Activated naive CD4-positive, alpha-beta T cell treated with anti-CD3 and anti-CD28 coated beads for 36 hours (primary cell): ENCODE results near the gene ZIC5. TPM values are rescaled to one million over a fixed set of nuclear protein-coding genes. Genes with fewer than 3 reads are reported as not detected.

Experiments used
- CTCF ChIA-PET: fragments of 350-600 bp; sonication (Branson Sonifier 250); formaldehyde crosslinking; loops from one replicate; lab custom pipeline; 2021; ENCODE audit warnings: antibody characterized with exemption; lab: Charles Lee
- DNase-seq: peaks from one replicate; pipeline ENCODE4 v3.0.0-alpha.2; 2020
- H3K27ac Mint-ChIP-seq: one replicate; pipeline ENCODE4 v1.8.0; 2021; ENCODE audit warnings: mild to moderate bottlenecking, mixed read lengths
- H3K27me3 Mint-ChIP-seq: one replicate; pipeline ENCODE4 v1.8.0; 2021; ENCODE audit warnings: low read depth, mixed read lengths
- H3K36me3 Mint-ChIP-seq: one replicate; pipeline ENCODE4 v1.8.0; 2021; ENCODE audit warnings: low read depth, mixed read lengths
- H3K4me1 Mint-ChIP-seq: one replicate; pipeline ENCODE4 v1.8.0; 2021; ENCODE audit warnings: low read depth, mixed read lengths
- H3K4me3 Mint-ChIP-seq: one replicate; pipeline ENCODE4 v1.8.0; 2021; ENCODE audit warnings: mild to moderate bottlenecking, moderate library complexity, mixed read lengths
- H3K9me3 Mint-ChIP-seq: one replicate; pipeline ENCODE4 v1.8.0; 2021; ENCODE audit warnings: mixed read lengths
- intact Hi-C: fragments of 100-400 bp; cut with micrococcal nuclease; formaldehyde crosslinking; loops from one replicate; pipeline ENCODE4 v1.15.1; 2023
- total RNA-seq, 2 experiments: library from RNA; stranded (reverse); gene quantifications; one replicate each; pipeline ENCODE4 v1.2.3, GENCODE V29; 2021

The ZIC5 gene
- total RNA-seq, 2 experiments from 2014 or later, result not detected

DNA sequence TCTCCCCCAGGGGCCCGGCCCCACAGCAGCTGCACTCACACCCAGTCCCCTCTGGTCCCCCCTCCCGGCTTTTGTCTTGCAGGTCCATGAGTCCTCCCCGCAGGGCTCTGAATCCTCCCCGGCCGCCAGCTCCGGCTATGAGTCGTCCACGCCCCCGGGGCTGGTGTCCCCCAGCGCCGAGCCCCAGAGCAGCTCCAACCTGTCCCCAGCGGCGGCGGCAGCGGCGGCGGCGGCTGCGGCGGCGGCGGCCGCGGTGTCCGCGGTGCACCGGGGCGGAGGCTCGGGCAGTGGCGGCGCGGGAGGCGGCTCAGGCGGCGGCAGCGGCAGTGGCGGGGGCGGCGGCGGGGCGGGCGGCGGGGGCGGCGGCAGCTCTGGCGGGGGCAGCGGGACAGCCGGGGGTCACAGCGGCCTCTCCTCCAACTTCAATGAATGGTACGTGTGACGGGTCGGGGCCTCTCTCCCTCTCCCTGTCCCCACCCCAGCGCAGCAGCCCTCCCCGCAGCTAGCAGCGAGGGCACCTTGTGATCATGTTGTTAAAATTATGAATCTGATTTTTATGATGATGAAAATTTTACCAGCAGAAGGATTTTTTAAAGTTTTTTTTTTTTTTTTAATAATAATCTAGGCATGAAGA, 13.8 kb upstream of the ZIC5 start:
- Mint-ChIP-seq H3K27me3 (peaks cover 70% of the 10 kb centered on the region), H3K9me3 (peaks cover 2% of the 10 kb centered on the region), H3K27ac (no peak overlapping the region), H3K4me3 (no peak overlapping the region), H3K36me3 (peaks cover 3% of the 10 kb centered on the region), H3K4me1 (peaks cover 37% of the 10 kb centered on the region)
- no peak for DNase-seq
- CTCF ChIA-PET, result no interaction called here
- intact Hi-C loops, result loop anchor here (10.0 kb wide), 1 partner anchor 689 kb away; the partner anchor contains the start of gene TMTC4

DNA sequence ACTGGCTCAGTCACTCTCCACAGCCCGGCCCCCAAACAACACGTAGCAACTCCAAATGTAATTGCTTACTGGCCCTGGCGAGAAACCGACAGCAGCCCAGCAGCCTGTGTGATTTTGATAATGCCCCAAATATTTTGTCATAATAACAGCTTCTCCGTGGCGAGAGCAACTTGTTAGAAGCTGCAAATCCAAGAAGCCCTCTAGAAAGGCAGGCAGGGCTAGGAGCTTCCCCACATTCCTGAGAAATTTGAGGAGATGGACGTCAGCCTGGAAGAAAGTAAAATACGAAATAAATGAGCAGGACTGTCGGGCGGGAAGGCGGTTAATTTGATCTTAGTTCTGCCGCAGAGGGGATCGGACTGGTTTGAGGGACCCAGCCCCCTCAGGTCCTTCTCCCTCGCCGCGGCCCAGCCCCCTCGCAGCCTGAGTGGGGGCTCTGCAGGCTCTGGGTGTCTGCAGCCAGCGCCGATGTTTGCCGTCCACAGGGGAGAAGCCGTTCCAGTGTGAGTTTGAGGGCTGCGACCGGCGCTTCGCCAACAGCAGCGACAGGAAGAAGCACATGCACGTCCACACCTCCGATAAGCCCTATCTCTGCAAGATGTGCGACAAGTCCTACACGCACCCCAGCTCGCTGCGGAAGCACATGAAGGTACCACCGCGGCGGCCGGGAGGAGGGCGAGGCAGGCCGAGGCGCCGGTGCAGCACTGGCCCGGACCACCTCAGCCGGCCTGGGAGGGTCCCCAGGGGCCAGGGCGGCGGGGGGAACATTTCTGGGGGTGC, 13.1 kb upstream of the ZIC5 start:
- H3K4me3 Mint-ChIP-seq, result no peak overlapping the region
- H3K9me3 Mint-ChIP-seq, result peaks cover 2% of the 10 kb centered on the region
- H3K27ac Mint-ChIP-seq, result peak overlapping the region; percentile 66
- CTCF ChIA-PET, result interaction anchor here (1.2 kb wide), 1 partner anchor 10 kb away, joined by 3 read pairs; no protein-coding TSS in a partner anchor
- peaks cover 66% of the 10 kb centered on the region for H3K27me3 Mint-ChIP-seq
- H3K36me3 Mint-ChIP-seq, result peaks cover 3% of the 10 kb centered on the region
- intact Hi-C loops, result loop anchor here (1.0 to 10.0 kb wide), 5 partner anchors 8 to 690 kb away; partner anchors contain the start of genes PCCA and TMTC4
- peaks cover 29% of the 10 kb centered on the region for H3K4me1 Mint-ChIP-seq
- DNase-seq, result no peak

DNA sequence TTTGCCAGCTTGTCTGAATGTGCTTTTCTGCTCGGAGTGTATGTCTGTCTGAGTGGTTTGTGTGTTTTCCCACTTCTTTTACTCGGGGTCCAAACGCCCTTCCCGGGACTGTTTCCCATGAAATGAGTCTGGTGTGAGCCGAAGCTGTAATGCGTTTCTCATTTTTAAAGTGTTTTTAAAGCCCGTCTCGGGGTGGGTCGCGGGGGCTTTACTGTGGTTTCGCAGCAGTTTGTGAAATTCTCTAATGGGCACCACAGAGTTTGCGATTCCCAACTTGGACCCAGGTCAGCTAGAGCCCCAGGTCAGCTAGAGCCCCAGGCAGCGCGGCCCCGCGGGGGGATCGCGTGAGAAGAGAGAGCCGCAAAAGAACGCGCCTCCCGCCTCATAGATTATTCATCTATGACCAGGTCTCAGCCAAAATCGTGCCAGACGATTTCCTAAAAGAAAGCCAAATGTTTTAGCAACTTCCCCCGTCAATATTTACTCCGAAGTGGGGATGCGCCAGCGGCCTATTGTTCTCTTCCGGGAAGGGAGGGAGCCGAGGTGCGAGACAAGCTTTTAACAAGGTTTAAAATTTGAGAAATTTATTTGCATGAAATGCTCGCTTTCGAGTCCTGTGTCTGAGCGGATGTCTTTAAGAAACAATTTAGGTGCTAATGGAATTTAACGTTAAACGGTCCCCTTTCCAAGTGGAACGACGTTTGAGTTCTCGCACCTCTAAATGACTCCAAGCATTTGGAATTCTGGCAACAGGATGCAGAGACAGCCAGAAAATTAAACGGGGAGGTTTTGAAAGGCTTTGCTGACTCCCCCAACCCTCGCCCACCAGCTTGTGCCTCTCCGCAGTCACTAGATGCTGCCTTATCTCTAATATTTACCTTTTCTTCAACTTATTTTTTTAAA, 12.2 kb upstream of the ZIC5 start:
- Mint-ChIP-seq H3K4me1 (peaks cover 25% of the 10 kb centered on the region), H3K27me3 (peaks cover 65% of the 10 kb centered on the region), H3K4me3 (peak overlapping the region; percentile 34), H3K36me3 (peaks cover 3% of the 10 kb centered on the region), H3K9me3 (peaks cover 2% of the 10 kb centered on the region), H3K27ac (peak overlapping the region; percentile 66)
- intact Hi-C loops, result loop anchor here (1.0 to 10.0 kb wide), 6 partner anchors 7 to 691 kb away; partner anchors contain the start of genes PCCA and TMTC4
- no peak for DNase-seq
- CTCF ChIA-PET, result interaction anchor here (1.2 kb wide), 1 partner anchor 9 kb away, joined by 3 read pairs; no protein-coding TSS in a partner anchor

- Mint-ChIP-seq H3K9me3 (peaks cover 2% of the 10 kb centered on the region), H3K36me3 (peaks cover 3% of the 10 kb centered on the region), H3K27ac (peak overlapping the region; percentile 18), H3K4me1 (peaks cover 28% of the 10 kb centered on the region), H3K27me3 (peaks cover 66% of the 10 kb centered on the region), H3K4me3 (peak overlapping the region; percentile 34)
- DNase-seq, result no peak
- CTCF ChIA-PET, result no interaction called here
- intact Hi-C loops, result loop anchor here (1.0 to 10.0 kb wide), 5 partner anchors 10 to 692 kb away; partner anchors contain the start of genes PCCA and TMTC4
Observed at GRCh38 chr13:99982731-99983498, 11.3 kb upstream of the ZIC5 start.

DNA sequence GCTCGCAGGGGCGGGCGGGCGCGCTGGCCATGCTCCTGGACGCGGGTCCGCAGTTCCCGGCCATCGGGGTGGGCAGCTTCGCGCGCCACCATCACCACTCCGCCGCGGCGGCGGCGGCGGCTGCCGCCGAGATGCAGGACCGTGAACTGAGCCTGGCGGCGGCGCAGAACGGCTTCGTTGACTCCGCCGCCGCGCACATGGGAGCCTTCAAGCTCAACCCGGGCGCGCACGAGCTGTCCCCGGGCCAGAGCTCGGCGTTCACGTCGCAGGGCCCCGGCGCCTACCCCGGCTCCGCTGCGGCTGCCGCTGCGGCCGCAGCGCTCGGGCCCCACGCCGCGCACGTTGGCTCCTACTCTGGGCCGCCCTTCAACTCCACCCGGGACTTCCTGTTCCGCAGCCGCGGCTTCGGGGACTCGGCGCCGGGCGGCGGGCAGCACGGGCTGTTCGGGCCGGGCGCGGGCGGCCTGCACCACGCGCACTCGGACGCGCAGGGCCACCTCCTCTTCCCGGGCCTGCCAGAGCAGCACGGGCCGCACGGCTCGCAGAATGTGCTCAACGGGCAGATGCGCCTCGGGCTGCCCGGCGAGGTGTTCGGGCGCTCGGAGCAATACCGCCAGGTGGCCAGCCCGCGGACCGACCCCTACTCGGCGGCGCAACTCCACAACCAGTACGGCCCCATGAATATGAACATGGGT, 10.6 kb upstream of the ZIC5 start:
- intact Hi-C loops, result loop anchor here (5.0 to 10.0 kb wide), 4 partner anchors 105 to 693 kb away; partner anchors contain the start of genes PCCA and TMTC4
- Mint-ChIP-seq H3K9me3 (peaks cover 2% of the 10 kb centered on the region), H3K36me3 (peaks cover 3% of the 10 kb centered on the region), H3K27me3 (peaks cover 66% of the 10 kb centered on the region), H3K27ac (no peak overlapping the region), H3K4me1 (peaks cover 28% of the 10 kb centered on the region), H3K4me3 (no peak overlapping the region)
- CTCF ChIA-PET, result no interaction called here
- DNase-seq, result no peak

DNA sequence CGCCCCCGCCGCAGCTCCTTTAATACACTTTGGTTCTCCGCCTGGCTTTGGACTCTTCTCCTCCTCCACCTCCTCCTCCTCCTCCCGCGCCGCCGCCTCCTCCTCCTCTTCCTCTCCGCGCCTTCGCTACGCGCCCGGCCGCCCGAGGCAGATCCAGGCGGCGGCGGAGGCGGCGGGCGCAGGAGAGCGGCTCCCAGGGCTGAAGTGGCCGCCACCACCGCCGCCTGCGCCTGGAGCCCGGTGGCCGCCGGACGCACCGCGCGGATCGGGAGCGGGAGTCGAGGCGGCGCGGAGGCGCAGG, 10.1 kb upstream of the ZIC5 start, which contains the start of gene ZIC2:
TSS of gene ZIC2 (plus strand) at position 50 of the 301 bp plus-strand sequence. CDS start 281 bp downstream, outside the sequence.
- peaks cover 66% of the 10 kb centered on the region for H3K27me3 Mint-ChIP-seq
- H3K9me3 Mint-ChIP-seq, result peaks cover 2% of the 10 kb centered on the region
- intact Hi-C loops, result loop anchor here (2.0 to 10.0 kb wide), 6 partner anchors 25 to 693 kb away; partner anchors contain the start of genes PCCA and TMTC4
- DNase-seq, result no peak
- H3K36me3 Mint-ChIP-seq, result peaks cover 3% of the 10 kb centered on the region
- peaks cover 28% of the 10 kb centered on the region for H3K4me1 Mint-ChIP-seq
- CTCF ChIA-PET, result no interaction called here
- peak within 1 kb of the TSS; percentile 51 for H3K4me3 Mint-ChIP-seq
- H3K27ac Mint-ChIP-seq, result no peak within 1 kb of the TSS

GRCh38 chr13:99980824-99981734, 9.5 kb upstream of the ZIC5 start:
- peaks cover 26% of the 10 kb centered on the region for H3K4me1 Mint-ChIP-seq
- CTCF ChIA-PET, result interaction anchor here (0.6 kb wide), 1 partner anchor 702 kb away, joined by 5 read pairs; no protein-coding TSS in a partner anchor
- no peak for DNase-seq
- peaks cover 3% of the 10 kb centered on the region for H3K36me3 Mint-ChIP-seq
- H3K27me3 Mint-ChIP-seq, result peaks cover 67% of the 10 kb centered on the region
- intact Hi-C loops, result loop anchor here (2.0 to 10.0 kb wide), 6 partner anchors 24 to 694 kb away; partner anchors contain the start of genes PCCA and TMTC4
- H3K9me3 Mint-ChIP-seq, result peaks cover 2% of the 10 kb centered on the region
- H3K4me3 Mint-ChIP-seq, result peak overlapping the region; percentile 51
- no peak overlapping the region for H3K27ac Mint-ChIP-seq

DNA sequence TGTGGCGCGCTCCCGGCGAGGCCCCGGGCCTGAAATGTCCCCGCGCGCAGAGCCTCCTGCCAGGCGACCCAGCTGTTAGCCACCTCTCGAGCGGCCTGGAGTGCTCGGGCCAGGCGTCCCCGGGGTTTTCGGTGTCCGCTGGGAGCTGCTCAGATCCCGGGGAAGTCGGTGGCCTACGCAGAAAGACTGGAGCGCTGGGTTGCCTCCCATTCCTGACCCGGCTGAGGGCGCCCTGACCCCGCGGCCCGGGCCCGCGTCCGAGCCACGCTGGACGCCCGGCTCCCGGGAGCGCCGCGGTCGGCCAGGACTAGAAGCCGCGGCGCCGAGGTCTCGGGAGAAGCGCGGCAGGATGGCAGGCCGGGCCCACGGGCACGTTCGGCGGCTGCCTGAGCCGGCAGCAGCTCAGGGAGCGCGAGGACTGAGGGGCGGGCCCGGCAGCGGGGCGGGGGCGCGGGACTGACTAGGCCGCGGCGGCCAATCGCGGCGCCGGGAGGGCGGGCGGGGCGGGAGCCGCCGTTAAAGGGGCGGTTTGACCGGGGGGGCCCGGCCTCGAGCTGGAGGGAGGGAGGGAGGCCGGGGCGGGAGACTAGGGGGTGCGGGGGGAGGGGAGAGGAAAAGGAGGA, 8.7 kb upstream of the ZIC5 start:
- Mint-ChIP-seq H3K27me3 (peaks cover 69% of the 10 kb centered on the region), H3K36me3 (peaks cover 3% of the 10 kb centered on the region), H3K4me1 (peaks cover 23% of the 10 kb centered on the region), H3K4me3 (peak overlapping the region; percentile 15), H3K27ac (no peak overlapping the region), H3K9me3 (peaks cover 2% of the 10 kb centered on the region)
- DNase-seq, result peak; percentile 62
- CTCF ChIA-PET, result no interaction called here
- intact Hi-C loops, result loop anchor here (2.0 to 10.0 kb wide), 6 partner anchors 24 to 694 kb away; partner anchors contain the start of genes PCCA and TMTC4

DNA sequence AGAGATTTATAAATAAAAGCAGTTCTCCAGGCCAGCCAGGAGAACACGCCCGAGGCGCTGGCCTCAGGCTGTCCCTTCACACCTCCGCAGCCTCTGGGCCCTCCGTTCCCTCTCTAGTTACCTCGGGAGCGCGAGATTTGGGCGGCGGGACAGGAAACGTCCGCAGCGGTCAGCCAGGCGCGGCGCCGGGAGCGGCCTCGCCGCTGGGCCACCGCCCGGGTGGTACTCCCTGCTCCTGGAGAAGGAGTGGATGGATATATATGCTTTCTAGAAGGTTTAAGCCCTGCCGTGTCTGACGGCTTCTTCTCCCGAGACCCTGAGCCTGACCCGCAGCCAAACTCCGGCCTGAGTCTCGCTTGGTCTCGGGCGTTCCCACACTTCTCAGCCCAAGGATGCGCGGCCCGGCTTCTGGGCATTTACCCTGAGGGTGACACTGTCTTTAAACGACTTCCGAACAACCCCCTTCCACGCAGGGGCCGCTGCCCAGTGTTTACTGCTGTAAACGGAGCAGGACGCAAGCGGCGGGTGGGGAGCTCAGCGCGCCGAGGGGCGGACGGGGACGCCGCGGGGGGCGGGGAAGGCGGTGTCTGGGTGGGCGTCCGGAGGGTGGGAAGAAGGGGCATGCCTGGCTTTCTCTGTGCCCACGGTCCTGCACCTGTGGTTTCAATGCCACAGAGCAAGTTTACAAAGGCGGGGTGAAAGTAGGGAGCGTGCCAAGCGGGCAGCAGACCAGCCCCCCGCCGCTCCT, 8.1 kb upstream of the ZIC5 start:
- CTCF ChIA-PET, result no interaction called here
- Mint-ChIP-seq H3K27ac (no peak overlapping the region), H3K4me1 (peaks cover 20% of the 10 kb centered on the region), H3K36me3 (peaks cover 3% of the 10 kb centered on the region), H3K4me3 (no peak overlapping the region), H3K27me3 (peaks cover 73% of the 10 kb centered on the region), H3K9me3 (peaks cover 2% of the 10 kb centered on the region)
- intact Hi-C loops, result loop anchor here (2.0 to 10.0 kb wide), 6 partner anchors 23 to 695 kb away; partner anchors contain the start of genes PCCA and TMTC4
- no peak for DNase-seq
